WTC11 (cell line): ENCODE measurements around the gene UBAP1L. TPM values are rescaled to one million over a fixed set of nuclear protein-coding genes. Genes with fewer than 3 reads are reported as not detected.
A peak's percentile ranks its signal among the peaks of the same experiment; 100 is the strongest.

ENCODE experiments used
- ATAC-seq: fragments of 200-7000 bp; cut with Tn5 transposase; 2 replicates; pipeline ENCODE4 v1.10.0; 2021; ENCODE audit warnings: mild to moderate bottlenecking, moderate library complexity
- CTCF ChIA-PET: fragments of 300-600 bp; sonication (Branson Sonifier 250); formaldehyde crosslinking; loops from one replicate; lab custom pipeline; 2021; ENCODE audit warnings: antibody characterized with exemption; lab: Charles Lee
- POLR2A ChIA-PET: fragments of 350-600 bp; sonication (Branson Sonifier 250); formaldehyde crosslinking; loops from one replicate; lab custom pipeline; 2021; ENCODE audit warnings: antibody characterized with exemption; lab: Charles Lee
- DNase-seq: peaks from one replicate; pipeline ENCODE4 v3.0.0; 2021; ENCODE audit warnings: low spot score
- H3K27ac Mint-ChIP-seq: 2 replicates; pipeline ENCODE4 v1.8.0; 2021; ENCODE audit warnings: mixed read lengths
- H3K27me3 Mint-ChIP-seq: 2 replicates; pipeline ENCODE4 v1.8.0; 2021; ENCODE audit warnings: low read depth, mild to moderate bottlenecking, moderate library complexity, mixed read lengths
- H3K36me3 Mint-ChIP-seq: 2 replicates; pipeline ENCODE4 v1.8.0; 2021; ENCODE audit warnings: mixed read lengths
- H3K4me1 Mint-ChIP-seq: 2 replicates; pipeline ENCODE4 v1.8.0; 2022; ENCODE audit warnings: mixed read lengths
- H3K4me3 Mint-ChIP-seq: 2 replicates; pipeline ENCODE4 v1.8.0; 2021; ENCODE audit warnings: mild to moderate bottlenecking, moderate library complexity, mixed read lengths
- H3K9me3 Mint-ChIP-seq: 2 replicates; pipeline ENCODE4 v1.8.0; 2021; ENCODE audit warnings: mixed read lengths
- CREB1 ChIP-seq: sonication (generic); formaldehyde crosslinking; IDR thresholded peaks from 2 replicates; pipeline ENCODE4 v1.8.0; 2023; ENCODE audit warnings: mild to moderate bottlenecking, missing genetic modification reagents
- ESRRA ChIP-seq: sonication (generic); formaldehyde crosslinking; IDR thresholded peaks from 2 replicates; pipeline ENCODE4 v1.8.1; 2022; ENCODE audit warnings: mild to moderate bottlenecking, missing genetic modification reagents, borderline replicate concordance
- ETV6 ChIP-seq: sonication (generic); formaldehyde crosslinking; IDR thresholded peaks from 2 replicates; pipeline ENCODE4 v1.8.1; 2022; ENCODE audit warnings: mild to moderate bottlenecking, missing genetic modification reagents
- GABPB1 ChIP-seq: sonication (generic); formaldehyde crosslinking; IDR thresholded peaks from 2 replicates; pipeline ENCODE4 v1.8.1; 2023; ENCODE audit warnings: mild to moderate bottlenecking, missing genetic modification reagents
- JUN ChIP-seq: sonication (generic); formaldehyde crosslinking; IDR thresholded peaks from 2 replicates; pipeline ENCODE4 v1.8.0; 2023; ENCODE audit warnings: mild to moderate bottlenecking, missing genetic modification reagents
- MYBL2 ChIP-seq: sonication (generic); formaldehyde crosslinking; IDR thresholded peaks from 2 replicates; pipeline ENCODE4 v1.8.1; 2023; ENCODE audit warnings: mild to moderate bottlenecking, moderate library complexity, missing genetic modification reagents
- NR1H2 ChIP-seq: sonication (generic); formaldehyde crosslinking; IDR thresholded peaks from 2 replicates; pipeline ENCODE4 v1.9.0; 2021; ENCODE audit warnings: mild to moderate bottlenecking, moderate library complexity, missing genetic modification reagents
- PRRX2 ChIP-seq: fragments of 250-450 bp; sonication (Bioruptor Pico); IDR thresholded peaks from 2 replicates; pipeline ENCODE4 v1.8.0; 2021; ENCODE audit warnings: mild to moderate bottlenecking
- RORB ChIP-seq: fragments of 250-450 bp; sonication (Bioruptor Pico); IDR thresholded peaks from 2 replicates; pipeline ENCODE4 v1.9.0; 2021; ENCODE audit warnings: mild to moderate bottlenecking
- SP1 ChIP-seq: sonication (generic); formaldehyde crosslinking; conservative IDR thresholded peaks from 2 replicates; pipeline ENCODE4 v1.8.1; 2022; ENCODE audit warnings: missing genetic modification reagents
- ZBTB21 ChIP-seq: sonication (generic); formaldehyde crosslinking; IDR thresholded peaks from 2 replicates; pipeline ENCODE4 v1.8.1; 2023; ENCODE audit warnings: mild to moderate bottlenecking, missing genetic modification reagents, borderline replicate concordance
- ZNF121 ChIP-seq: sonication (generic); formaldehyde crosslinking; IDR thresholded peaks from 2 replicates; pipeline ENCODE4 v1.8.0; 2023; ENCODE audit warnings: missing genetic modification reagents
- ZNF263 ChIP-seq: sonication (generic); formaldehyde crosslinking; IDR thresholded peaks from 2 replicates; pipeline ENCODE4 v1.8.1; 2022; ENCODE audit warnings: low read depth, mild to moderate bottlenecking, moderate library complexity, missing genetic modification reagents
- ZNF423 ChIP-seq: fragments of 250-450 bp; sonication (Bioruptor Pico); IDR thresholded peaks from 2 replicates; pipeline ENCODE4 v2.1.2; 2022; ENCODE audit warnings: mild to moderate bottlenecking, moderate library complexity
- total RNA-seq: library from RNA; stranded (reverse); gene quantifications from 3 replicates; pipeline ENCODE4 v1.2.3, GENCODE V29; 2021
- TF ChIP-seq, protein P1 (sequence below): fragments of 200-600 bp; IDR thresholded peaks from 2 replicates; pipeline ENCODE4 v1.8.0; 2022; ENCODE audit warnings: antibody characterized with exemption
- TF ChIP-seq, protein P2 (sequence below): sonication (generic); formaldehyde crosslinking; conservative IDR thresholded peaks from 2 replicates; pipeline ENCODE4 v1.8.1; 2022; ENCODE audit warnings: mild to moderate bottlenecking, missing genetic modification reagents
- TF ChIP-seq, protein P3 (sequence below): sonication (generic); formaldehyde crosslinking; IDR thresholded peaks from 2 replicates; pipeline ENCODE4 v1.8.0; 2023; ENCODE audit warnings: mild to moderate bottlenecking, missing genetic modification reagents
- TF ChIP-seq, protein P4 (sequence below): sonication (generic); formaldehyde crosslinking; IDR thresholded peaks from 2 replicates; pipeline ENCODE4 v1.8.0; 2023; ENCODE audit warnings: missing genetic modification reagents, mild to moderate bottlenecking, borderline replicate concordance
- TF ChIP-seq, protein P5 (sequence below): sonication (generic); formaldehyde crosslinking; IDR thresholded peaks from 2 replicates; pipeline ENCODE4 v1.8.1; 2023; ENCODE audit warnings: mild to moderate bottlenecking, missing genetic modification reagents
- TF ChIP-seq, protein P6 (sequence below): fragments of 250-450 bp; sonication (Bioruptor Pico); conservative IDR thresholded peaks from 2 replicates; pipeline ENCODE4 v1.9.0; 2021; ENCODE audit warnings: mild to moderate bottlenecking
- TF ChIP-seq, protein P7 (sequence below): fragments of 250-450 bp; sonication (Bioruptor Pico); IDR thresholded peaks from 2 replicates; pipeline ENCODE4 v1.9.0; 2021; ENCODE audit warnings: mild to moderate bottlenecking

Gene UBAP1L
- total RNA-seq, 1 experiment from 2014 or later: 2.0 TPM

DNA sequence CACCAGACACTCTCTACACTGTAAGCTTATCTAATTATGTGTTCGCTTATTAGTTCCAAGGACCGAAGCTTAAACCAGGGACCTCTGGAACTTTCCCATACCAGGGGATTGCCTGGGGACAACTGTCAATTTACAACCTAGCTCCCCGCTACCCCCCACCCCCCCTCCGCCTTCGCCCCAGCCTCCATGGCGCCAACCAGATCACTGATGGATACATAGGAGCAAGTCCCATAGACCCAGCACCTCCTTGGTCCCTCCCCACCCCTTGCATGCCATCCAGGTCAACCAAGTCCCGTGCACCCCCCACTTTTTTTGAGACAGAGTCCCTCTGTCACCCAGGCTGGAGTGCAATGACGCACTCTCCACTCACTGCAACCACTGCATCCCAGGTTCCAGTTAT lies 19.5 kb upstream of the UBAP1L start (continued):
- TF ChIP-seq, protein P1, sequence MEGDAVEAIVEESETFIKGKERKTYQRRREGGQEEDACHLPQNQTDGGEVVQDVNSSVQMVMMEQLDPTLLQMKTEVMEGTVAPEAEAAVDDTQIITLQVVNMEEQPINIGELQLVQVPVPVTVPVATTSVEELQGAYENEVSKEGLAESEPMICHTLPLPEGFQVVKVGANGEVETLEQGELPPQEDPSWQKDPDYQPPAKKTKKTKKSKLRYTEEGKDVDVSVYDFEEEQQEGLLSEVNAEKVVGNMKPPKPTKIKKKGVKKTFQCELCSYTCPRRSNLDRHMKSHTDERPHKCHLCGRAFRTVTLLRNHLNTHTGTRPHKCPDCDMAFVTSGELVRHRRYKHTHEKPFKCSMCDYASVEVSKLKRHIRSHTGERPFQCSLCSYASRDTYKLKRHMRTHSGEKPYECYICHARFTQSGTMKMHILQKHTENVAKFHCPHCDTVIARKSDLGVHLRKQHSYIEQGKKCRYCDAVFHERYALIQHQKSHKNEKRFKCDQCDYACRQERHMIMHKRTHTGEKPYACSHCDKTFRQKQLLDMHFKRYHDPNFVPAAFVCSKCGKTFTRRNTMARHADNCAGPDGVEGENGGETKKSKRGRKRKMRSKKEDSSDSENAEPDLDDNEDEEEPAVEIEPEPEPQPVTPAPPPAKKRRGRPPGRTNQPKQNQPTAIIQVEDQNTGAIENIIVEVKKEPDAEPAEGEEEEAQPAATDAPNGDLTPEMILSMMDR: no peak
- TF ChIP-seq, protein P2, sequence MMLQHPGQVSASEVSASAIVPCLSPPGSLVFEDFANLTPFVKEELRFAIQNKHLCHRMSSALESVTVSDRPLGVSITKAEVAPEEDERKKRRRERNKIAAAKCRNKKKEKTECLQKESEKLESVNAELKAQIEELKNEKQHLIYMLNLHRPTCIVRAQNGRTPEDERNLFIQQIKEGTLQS: no peak
- no peak for TF ChIP-seq PRRX2 (CRISPR knock-in tag)
- TF ChIP-seq SP1 (CRISPR knock-in tag): no peak
- TF ChIP-seq, protein P3, sequence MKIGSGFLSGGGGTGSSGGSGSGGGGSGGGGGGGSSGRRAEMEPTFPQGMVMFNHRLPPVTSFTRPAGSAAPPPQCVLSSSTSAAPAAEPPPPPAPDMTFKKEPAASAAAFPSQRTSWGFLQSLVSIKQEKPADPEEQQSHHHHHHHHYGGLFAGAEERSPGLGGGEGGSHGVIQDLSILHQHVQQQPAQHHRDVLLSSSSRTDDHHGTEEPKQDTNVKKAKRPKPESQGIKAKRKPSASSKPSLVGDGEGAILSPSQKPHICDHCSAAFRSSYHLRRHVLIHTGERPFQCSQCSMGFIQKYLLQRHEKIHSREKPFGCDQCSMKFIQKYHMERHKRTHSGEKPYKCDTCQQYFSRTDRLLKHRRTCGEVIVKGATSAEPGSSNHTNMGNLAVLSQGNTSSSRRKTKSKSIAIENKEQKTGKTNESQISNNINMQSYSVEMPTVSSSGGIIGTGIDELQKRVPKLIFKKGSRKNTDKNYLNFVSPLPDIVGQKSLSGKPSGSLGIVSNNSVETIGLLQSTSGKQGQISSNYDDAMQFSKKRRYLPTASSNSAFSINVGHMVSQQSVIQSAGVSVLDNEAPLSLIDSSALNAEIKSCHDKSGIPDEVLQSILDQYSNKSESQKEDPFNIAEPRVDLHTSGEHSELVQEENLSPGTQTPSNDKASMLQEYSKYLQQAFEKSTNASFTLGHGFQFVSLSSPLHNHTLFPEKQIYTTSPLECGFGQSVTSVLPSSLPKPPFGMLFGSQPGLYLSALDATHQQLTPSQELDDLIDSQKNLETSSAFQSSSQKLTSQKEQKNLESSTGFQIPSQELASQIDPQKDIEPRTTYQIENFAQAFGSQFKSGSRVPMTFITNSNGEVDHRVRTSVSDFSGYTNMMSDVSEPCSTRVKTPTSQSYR (CRISPR knock-in tag): no peak

DNA sequence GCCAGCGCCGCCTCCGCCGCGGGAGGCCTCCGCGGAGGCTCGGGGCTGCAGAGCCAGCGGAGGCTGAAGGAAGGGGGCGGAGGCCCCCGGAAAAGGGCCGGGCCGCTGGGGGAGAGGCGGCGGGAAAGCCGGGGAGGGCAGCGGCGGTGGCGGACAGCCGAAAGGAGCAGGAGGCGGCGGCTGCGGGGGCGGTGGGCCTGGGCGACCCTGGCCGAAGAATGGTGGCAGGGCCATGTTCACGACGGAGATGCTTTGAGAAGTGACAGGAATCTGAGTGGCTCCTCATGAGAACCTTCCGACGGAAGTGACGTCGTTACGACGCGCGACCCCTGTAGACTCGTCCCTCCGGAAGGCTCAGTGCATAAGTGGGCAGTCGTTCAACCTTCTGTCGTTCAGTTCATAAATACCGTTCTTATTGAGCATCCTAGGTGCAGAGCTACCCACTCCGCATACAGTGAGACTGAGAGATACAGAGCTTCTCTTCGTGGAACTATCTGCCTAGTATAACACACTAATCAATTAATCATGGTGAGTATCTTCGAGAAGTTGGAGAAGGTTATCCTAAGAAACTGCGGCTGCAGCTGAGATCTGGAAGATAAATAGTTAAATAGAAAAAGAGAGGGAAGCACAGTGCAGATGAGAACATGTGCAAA lies 18.7 kb upstream of the UBAP1L start, which contains the start of gene PDCD7:
PDCD7 (minus strand) TSS at position 261 of the 653 bp plus-strand sequence; CDS start at position 234, 27 bp downstream.
- Mint-ChIP-seq H3K36me3 (peaks cover 42% of the 10 kb centered on the region), H3K9me3 (peaks cover 26% of the 10 kb centered on the region), H3K4me3 (peak within 1 kb of the TSS; percentile 92), H3K4me1 (peaks cover 16% of the 10 kb centered on the region), H3K27ac (peak within 1 kb of the TSS; percentile 97), H3K27me3 (peaks cover 10% of the 10 kb centered on the region)
- ChIA-PET POLR2A (no interaction called here), CTCF (interaction anchor here (0.9 to 1.1 kb wide), 2 partner anchors 32 to 57 kb away, joined by 3 read pairs; partner anchors contain the start of gene KBTBD13)
- DNase-seq (peak; percentile 71), ATAC-seq (peak; percentile 76)
- TF ChIP-seq, protein P4, sequence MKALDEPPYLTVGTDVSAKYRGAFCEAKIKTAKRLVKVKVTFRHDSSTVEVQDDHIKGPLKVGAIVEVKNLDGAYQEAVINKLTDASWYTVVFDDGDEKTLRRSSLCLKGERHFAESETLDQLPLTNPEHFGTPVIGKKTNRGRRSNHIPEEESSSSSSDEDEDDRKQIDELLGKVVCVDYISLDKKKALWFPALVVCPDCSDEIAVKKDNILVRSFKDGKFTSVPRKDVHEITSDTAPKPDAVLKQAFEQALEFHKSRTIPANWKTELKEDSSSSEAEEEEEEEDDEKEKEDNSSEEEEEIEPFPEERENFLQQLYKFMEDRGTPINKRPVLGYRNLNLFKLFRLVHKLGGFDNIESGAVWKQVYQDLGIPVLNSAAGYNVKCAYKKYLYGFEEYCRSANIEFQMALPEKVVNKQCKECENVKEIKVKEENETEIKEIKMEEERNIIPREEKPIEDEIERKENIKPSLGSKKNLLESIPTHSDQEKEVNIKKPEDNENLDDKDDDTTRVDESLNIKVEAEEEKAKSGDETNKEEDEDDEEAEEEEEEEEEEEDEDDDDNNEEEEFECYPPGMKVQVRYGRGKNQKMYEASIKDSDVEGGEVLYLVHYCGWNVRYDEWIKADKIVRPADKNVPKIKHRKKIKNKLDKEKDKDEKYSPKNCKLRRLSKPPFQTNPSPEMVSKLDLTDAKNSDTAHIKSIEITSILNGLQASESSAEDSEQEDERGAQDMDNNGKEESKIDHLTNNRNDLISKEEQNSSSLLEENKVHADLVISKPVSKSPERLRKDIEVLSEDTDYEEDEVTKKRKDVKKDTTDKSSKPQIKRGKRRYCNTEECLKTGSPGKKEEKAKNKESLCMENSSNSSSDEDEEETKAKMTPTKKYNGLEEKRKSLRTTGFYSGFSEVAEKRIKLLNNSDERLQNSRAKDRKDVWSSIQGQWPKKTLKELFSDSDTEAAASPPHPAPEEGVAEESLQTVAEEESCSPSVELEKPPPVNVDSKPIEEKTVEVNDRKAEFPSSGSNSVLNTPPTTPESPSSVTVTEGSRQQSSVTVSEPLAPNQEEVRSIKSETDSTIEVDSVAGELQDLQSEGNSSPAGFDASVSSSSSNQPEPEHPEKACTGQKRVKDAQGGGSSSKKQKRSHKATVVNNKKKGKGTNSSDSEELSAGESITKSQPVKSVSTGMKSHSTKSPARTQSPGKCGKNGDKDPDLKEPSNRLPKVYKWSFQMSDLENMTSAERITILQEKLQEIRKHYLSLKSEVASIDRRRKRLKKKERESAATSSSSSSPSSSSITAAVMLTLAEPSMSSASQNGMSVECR (CRISPR knock-in tag): 0 out of 2 replicates have a peak, but pooled peaks have one; percentile 33
- TF ChIP-seq ZNF263 (CRISPR knock-in tag) (no peak), ESRRA (CRISPR knock-in tag) (no peak), ETV6 (0 out of 2 replicates have a peak, but pooled peaks have one; percentile 19), RORB (CRISPR knock-in tag) (no peak), MYBL2 (CRISPR knock-in tag) (no peak), ZBTB21 (no peak), JUN (CRISPR knock-in tag) (no peak; the same call in 1 of the 2 replicates), CREB1 (CRISPR knock-in tag) (peak; percentile 75; the same call in 1 of the 2 replicates), NR1H2 (CRISPR knock-in tag) (no peak), ZNF423 (no peak), ZNF121 (CRISPR knock-in tag) (no peak), PRRX2 (CRISPR knock-in tag) (no peak), GABPB1 (CRISPR knock-in tag) (peak; percentile 50; the same call in 1 of the 2 replicates)
- TF ChIP-seq, protein P5, sequence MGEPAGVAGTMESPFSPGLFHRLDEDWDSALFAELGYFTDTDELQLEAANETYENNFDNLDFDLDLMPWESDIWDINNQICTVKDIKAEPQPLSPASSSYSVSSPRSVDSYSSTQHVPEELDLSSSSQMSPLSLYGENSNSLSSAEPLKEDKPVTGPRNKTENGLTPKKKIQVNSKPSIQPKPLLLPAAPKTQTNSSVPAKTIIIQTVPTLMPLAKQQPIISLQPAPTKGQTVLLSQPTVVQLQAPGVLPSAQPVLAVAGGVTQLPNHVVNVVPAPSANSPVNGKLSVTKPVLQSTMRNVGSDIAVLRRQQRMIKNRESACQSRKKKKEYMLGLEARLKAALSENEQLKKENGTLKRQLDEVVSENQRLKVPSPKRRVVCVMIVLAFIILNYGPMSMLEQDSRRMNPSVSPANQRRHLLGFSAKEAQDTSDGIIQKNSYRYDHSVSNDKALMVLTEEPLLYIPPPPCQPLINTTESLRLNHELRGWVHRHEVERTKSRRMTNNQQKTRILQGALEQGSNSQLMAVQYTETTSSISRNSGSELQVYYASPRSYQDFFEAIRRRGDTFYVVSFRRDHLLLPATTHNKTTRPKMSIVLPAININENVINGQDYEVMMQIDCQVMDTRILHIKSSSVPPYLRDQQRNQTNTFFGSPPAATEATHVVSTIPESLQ (CRISPR knock-in tag): no peak
- TF ChIP-seq, protein P6, sequence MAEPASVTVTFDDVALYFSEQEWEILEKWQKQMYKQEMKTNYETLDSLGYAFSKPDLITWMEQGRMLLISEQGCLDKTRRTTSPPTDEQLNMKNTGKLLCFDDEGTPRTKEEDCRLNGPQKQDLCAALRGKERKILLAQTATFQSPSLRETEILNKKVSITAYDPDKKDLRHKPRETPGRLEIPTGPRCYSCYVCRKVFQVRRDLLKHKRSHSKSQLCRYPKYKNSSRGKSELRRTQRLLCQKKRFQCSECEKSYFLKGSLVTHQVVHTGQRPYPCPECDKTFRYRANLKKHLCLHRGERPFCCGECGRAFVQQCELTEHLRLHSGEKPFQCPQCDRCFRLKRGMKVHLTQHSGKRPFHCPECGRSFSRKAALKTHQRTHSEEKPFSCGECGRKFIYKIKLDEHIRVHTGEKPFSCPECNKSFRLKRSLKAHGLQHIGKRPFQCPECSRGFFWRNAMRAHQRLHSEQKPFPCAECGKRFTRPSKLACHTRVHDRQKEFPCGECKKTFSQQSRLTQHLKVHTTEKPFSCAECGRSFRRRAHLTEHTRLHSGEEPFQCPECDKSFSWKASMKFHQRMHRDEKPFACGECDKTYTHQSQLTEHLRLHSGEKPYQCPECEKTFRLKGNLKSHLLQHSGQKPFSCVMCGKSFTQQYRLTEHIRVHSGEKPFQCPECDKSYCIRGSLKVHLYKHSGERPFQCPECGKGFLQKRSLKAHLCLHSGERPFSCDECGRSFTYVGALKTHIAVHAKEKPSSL: no peak
- TF ChIP-seq, protein P7, sequence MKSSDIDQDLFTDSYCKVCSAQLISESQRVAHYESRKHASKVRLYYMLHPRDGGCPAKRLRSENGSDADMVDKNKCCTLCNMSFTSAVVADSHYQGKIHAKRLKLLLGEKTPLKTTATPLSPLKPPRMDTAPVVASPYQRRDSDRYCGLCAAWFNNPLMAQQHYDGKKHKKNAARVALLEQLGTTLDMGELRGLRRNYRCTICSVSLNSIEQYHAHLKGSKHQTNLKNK: no peak
